NCI-H2227 (cell line): ENCODE data around the gene TPM4.
"Not testable (repeated sequence)": the region's sequence is repeated elsewhere in the genome, so short reads cannot be mapped to it uniquely, and the experiment has no call there.

Experiments used
- DNase-seq: peaks from one replicate; lab custom pipeline; 2025; ENCODE audit not compliant: unreplicated experiment; lab: John Stamatoyannopoulos, UW

The TPM4 gene

DNA sequence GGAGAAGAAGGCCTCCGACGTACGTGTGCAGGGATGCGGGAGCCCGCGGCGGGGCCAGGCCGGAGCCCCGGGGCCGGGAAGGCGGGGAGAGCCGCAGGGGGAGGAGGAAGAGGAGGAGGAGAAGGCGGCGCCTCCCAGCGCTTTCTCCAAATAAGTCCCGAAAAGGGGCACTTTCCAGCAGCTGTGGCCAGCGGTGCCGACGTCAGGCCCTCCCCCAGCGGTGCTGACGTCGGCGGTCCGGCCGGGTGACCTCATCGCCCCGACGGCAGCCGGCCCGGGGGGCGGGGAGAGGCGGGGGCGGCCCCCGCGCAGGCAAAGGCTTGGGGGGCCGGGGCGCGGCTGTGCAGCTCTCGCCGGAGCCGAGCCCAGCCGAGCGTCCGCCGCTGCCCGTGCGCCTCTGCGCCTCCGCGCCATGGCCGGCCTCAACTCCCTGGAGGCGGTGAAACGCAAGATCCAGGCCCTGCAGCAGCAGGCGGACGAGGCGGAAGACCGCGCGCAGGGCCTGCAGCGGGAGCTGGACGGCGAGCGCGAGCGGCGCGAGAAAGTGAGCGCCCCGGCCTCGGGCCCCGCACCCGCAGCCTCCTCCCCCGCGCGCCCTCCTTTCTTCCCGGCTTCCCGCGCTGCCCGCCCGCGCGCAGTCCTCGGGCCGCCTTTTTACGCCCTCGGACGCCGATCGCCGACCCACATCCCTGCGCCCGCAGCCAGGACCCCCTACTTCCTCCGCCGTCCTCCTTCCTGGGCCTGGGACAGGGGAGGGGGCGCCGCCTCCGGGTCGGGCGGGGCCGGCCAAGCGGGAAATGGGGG, at the start of gene TPM4:
TPM4 (plus strand) TSS at position 342 of the 804 bp plus-strand sequence; CDS start at position 413, 71 bp downstream.
- peak; percentile 78 for DNase-seq

DNA sequence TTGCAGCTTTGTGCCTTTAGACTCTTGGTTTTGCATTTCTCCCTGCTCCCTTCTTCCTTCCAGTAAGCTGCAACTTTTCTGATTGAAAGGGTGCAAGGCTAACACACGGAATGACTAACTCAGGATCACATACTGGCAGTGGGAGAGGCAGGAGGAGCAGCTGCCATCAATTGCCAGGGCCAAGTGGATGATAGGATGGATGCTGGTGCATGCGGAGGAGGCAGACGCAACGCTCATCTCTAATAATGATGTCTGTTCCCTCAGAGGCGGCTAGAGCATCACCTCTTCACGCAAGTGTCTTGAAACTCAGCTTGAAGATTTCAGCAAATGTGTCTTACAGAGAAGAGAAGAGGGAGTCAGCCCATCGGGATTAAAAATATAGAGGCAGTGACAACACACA, 49.5 kb upstream of the TPM4 start:
- DNase-seq: no peak

DNA sequence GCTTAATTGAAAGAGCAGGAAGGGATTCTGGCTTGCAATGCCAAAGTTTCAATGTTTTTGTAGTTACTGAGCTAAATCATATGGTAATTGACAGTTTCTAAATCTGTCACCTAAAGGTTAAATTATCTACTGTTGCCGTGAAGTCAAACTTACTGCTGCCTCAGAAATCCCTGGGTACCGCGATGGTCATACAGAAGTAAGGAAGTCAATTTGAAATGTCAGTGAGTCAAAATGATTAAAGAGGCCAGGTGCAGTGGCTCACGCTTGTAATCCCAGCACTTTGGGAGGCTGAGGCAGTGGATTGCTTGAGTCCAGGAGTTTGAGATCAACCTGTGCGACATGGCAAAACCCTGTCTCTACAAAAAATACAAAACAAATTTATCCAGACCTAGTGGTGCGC, 48.8 kb upstream of the TPM4 start:
- DNase-seq: no peak

DNA sequence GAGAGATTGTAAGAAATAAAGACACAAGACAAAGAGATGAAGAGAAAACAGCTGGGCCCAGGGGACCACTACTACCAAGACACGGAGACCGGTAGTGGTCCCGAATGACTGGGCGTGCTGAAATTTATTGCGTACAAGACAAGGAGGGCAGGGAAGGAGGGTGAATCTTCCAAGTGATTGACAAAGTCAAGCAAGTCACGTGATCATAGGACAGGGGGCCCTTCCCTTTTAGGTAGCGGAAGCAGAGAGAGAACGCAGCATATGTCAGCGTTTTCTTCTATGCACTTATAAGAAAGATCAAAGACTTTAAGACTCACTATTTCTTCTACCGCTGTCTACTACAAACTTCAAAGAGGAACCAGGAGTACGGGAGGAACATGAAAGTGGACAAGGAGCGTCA, 46.1 kb upstream of the TPM4 start:
- DNase-seq: not testable (repeated sequence)

DNA sequence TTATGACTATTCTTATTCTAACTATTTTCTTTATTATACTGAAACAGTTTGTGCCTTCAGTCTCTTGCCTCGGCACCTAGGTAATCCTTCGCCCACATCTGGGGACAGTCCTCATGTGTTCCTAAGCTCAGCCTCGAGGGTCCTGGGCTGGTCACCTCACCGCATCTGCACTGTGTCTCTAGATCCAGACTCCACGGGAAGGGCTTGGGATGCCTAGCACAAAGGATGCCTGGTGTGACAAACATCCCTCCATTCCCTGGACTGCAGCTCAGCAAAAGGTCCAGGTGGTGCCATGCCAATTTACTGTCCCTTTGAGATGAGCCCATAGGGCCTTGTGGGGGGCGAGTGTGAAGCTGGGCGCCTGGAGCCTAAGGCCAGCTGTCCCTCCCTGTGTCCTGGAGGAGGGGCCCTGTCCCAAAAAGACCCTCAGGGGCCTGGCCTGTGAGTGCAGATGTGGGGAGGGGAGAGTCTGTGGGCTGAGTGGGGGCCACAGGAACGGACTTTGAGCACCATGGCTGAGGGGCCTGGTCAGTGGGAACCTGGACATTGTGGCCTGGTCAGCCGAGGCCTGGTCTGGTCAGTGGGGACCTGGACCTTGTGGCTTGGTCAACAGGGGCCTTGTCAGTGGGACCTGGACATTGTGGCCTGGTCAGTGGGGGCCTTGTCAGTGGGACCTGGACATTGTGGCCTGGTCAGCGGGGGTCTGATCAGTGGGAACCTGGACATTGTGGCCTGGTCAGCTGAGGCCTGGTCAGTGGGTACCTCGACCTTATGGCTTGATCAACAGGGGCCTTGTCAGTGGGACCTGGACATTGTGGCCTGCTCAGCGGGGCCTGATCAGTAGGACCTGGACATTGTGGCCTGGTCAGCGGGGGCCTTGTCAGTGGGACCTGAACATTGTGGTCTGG, 45.1 kb upstream of the TPM4 start:
- no peak for DNase-seq

DNA sequence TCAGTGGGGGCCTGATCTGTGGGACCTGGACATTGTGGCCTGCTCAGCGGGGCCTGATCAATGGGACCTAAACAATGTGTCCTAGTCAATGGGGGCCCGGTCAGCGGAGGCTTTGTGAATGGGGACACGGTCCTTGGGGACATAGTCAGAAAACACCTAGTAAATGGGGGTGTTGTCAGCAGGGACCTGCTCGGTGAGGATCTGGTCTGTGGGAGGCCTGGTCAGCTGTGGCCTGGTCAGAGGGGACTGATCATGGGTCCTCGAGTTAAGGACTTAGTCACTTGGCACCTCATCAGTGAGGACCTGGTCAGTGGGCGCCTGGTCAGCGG, 44.5 kb upstream of the TPM4 start:
- no peak for DNase-seq

DNA sequence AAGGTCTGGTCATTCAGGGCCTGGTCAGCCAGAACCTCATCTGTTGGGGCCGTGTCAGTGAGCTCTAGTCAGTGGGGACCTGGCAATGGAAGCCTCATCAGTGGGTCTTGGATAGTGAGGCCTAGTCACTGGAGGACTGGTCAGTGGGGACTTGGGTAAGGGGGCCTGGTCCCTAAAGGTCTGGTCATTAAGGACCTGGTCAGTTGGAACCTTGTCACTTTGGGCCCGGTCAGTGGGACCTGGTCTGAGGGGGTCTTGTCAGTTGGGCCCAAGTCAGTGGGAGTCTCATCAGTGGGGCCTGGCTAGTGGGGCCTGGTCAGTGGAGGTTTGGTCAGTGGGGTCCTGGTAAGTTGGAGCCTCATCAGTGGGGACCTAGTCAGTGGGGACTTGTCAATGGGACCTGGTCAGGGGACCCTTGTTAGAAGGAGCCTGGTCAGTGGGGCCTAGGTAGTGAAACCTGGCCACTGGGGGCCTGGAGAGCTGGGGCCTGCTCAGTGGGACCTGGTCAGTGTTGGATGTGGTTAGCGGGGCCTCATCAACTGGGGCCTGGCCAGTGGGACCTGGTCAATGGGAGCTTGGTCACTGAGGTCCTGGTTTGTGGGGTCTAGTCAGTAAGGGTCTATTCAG, 43.7 kb upstream of the TPM4 start:
- no peak for DNase-seq

DNA sequence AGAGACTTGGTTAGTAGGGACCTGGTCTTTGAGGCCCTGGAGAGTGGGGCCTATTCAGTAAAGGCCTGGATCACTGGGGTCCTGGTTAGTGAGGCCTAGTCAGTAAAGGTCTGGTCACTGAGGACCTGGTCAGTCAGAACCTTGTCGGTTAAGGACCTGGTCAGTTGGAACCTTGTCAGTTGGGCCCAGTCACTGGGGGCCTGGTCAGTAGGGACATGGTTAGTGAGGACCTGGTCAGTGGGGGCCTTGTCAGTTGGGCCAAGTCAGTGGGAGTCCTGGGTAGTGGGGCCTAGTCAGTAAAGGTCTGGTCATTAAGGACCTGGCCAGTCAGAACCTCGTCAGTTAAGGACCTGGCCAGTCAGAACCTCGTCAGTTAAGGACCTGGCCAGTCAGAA, 43.2 kb upstream of the TPM4 start:
- no peak for DNase-seq

DNA sequence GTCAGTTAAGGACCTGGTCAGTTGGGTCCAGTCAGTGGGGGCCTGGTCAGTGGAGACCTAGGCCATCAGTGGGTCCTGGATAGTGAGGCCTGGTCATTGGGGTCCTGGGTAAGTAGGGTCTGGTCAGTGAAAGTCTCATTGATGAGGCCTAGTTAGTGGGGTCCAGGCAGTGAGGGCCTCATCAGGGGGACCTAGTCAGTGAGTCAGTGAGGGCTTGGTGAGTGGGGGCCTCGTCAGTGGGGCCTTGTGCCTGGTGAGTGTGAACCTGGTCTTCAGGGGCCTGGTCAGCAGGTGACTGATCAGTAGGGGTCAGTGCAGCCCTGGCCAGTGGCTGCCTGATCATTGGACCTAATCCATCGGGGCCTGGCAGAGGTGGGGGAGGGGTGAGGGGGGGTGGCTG, 42.6 kb upstream of the TPM4 start:
- no peak for DNase-seq

DNA sequence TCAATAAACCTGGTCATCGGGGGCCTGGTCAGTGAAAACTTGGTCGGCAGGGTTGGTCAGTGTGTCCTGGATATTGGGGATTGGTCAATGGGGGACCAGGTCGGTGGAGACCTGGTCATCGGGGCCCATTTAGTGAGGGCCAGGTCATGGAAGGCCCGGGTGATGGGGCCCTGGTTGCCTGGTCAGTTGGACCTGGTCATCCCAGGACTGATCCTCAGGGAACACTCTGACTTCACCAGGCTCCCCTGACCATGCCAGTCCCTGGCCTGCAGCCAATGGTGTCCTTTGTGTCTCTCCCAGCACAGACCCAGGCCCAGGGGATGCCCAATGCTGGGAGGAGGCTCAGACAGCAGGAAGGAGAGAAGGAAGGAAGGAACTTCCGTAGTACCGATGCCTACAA, 42.1 kb upstream of the TPM4 start:
- no peak for DNase-seq

DNA sequence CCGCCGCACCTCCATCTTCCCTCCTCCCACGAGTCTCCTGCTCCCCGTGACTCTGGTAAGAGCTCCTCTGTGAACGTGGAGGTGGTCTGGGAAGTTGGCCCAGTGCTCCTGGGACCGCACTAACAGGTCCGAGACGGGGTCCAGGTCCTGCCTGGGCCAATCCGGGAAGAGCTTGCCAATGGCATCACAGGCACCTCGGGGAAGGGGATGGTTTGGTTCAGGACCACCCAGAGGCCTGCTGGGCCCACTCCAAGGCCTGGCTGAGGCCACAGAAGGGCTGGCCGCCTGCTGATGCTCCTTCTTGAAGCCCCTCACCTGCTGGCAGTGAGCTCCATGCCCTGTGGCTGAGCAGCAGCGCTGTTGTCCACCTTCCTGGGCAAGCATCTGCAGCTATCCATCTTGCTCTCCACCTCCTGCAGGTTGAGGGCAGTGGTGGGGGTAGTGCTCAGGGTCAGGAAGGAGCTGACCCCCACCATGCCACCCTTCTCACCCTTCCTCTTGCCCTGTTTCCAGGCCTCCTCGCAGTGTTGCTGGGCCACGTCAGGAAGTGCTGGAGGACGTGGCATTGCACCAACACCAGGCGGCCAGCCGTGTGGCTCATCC, 41.2 kb upstream of the TPM4 start:
- DNase-seq: no peak

DNA sequence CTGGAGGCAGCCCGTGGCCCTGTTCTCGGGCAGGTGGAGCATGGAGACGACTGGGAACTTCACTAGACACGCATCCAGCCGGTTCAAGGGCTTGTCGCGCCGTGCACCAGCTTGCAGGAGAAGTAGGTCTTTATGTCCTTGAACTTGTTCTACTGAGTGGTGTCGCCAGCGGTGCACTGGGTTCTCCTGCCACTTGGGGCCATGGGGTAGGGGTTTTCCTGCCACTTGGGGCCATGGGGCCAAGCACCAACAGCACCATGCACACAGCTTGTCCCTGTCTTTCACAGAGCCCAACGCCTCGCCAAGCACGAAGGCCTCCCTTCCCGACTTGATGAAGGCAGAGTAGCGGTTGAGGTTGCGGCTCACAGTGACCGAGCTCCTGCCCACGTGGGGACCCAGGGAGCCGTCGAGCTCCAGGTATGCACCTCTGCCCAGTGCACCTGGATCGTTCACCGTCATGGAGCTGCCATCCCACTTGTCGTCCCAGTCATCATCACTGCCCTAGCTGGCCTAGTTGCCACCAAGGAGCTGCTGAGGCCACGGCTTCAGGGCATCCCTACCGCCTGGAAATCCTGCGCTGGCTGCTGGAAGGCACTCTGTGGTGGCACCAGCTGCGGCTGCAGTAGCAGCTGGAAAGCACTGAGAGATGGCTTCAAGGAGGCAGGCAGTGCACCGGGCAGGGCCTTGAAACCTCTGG, 40.5 kb upstream of the TPM4 start:
- DNase-seq: no peak

DNA sequence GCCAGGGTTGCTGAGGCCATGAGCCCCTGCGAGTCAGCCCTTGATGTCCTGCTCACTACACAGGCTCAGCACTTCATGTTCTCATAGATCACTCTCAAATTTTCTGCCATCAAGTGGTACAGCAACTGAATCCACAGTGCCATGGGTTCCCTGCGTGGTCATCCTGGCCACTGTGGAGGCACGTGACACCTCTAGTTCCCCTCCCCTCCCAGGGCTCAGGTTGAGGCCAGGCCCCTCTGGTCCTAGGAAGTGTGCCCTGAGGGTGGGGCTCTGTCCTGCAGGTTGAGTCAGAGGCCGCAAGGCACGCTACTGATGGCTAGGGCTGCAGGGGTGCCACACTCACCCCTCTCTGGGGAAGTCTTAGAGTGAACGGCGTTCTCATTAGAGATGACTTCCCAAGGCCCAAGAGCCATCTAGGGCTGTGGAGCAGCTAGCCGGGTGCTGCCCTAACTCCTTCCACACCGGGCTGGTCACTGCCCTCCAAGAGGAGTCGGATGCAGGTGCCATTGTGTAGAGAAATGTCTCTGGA, 39.8 kb upstream of the TPM4 start:
- no peak for DNase-seq

DNA sequence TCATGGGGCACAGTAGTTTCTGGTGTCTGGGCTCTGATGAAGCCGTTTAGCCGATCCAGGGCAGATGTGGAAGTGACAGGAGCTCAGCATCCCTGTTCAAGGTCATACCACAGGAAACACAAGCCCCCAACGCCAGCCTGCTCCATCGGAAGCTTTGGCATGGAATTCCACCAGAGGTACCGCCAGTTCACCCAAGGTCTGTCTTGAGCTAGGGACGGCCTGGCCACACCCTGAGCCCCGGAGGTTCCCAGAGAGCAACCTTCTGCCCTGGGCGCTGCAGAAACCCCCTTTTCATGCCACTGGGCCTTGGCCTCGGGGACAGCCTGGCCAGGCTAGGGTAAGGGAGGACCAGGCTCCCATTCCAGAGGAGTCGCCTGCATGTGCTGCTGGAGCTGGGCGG, 39.4 kb upstream of the TPM4 start:
- DNase-seq: no peak

DNA sequence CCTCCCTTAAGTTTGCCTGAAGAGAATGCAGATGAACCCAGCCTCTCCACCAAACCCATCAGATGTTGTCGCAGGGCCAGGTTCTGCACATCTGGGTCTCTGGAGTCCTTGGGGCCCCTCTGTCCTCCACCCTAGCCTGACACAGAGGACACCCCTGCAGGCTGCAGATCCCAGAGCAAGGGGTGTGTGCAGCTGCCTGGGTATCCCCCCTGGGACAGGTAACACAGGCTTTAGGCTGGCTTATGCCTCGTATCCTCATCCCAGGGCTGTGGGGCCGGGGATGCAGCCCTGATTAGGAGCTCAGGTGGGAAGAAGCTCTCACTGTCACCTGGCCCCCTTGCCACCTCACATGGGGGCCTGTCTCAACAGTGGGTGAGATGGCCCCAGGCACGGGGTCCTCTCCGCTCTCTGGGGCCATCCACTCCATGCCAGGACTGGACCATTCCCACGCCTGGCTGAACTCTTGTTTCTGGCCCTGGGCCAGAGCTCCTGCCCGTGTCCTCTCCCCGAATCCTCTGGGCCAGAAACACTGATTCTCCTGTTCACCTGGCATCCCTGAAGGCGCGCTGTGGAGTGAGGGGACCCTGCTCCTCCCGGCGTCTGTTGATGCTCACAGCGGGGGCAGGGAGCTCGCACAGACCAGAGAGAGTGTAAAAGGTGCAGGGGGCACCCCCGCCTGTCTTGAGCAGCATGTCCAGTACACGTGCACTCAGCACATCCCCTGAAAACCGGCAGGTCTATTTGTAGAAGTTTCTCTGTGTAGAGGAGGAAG, 38.7 kb upstream of the TPM4 start:
- no peak for DNase-seq

DNA sequence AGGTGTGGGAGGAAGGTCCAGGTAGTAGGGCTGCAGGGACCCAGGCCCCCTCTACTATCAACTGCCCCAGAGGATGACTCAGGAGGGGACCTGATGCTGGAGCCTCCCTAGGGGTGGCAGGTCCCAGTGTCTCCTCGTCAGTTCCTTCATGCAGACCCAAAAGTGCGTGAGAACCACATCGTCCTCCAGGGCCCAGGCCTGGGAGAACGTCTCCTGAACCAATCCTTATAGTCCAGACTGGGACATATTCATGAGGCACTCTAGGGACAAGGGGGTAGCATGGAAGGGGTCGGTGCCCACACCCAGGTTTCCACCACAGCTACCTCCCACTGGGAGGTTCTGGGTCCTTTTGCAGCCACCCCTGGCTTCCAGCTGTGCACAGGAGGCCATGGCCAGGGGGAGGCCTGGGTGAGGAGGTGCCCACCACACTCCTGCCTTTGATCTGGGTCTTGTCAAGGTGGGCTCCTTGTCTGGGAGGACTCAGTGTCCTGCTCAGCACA, 38.0 kb upstream of the TPM4 start:
- DNase-seq: no peak

DNA sequence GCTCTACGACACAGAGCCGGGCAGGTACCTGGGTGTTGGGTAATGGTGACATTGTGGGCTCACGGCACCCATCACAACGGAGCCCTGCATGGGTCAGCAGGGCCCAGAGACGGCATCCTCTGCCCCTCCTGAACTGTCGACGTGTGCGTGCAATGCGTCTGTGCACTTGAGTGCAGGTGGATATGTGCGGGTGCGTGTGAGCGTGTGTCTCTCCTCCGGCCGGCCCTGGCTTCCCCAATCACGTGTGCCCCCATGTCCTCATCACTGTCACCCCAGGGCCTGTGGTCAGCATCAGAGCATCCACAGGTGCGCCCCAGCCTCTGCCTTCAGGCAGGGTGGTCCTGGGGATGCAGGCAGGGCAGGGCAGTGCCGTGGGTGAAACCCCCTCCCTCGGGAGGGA, 37.2 kb upstream of the TPM4 start:
- DNase-seq: no peak

DNA sequence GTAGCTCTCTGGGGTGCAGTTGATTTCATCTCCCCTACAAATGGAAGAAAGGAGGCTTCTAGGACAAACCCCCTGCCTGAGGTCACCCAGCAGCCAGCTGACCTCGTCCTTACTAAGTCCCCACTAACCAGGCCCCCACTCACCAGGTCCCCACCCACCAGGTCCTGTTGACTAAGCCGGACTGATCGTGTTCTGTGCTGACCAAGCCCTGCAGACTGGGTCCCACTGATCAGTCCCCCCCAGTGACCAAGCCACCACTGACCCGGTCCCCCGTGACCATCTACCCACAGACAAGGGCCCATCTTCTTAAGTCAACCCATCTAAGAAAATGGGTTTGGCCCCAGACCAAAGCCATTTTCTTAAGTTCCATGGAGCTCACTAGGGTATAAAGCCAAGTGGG, 36.8 kb upstream of the TPM4 start:
- DNase-seq: no peak

DNA sequence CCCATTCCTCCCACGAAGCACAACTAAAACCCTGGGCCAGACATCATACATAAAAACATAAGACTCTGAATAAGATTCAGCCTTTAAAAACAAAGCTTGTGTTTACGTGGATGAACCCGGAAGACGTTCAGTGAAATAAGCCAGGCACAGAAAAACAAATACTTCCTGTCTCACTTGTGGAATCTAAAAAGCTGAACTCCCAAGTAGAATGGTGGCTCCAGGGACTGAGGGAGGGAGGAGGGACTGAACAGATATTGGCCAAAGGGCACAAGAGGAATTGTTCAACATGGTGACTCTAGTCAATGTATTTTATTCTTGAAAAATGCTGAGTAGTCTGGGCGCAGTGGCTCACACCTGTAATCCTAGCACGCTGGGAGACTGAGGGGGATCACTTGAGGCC, 35.7 kb upstream of the TPM4 start:
- no peak for DNase-seq
